ENCODE results near the gene LRRC45.

The LRRC45 gene

DNA sequence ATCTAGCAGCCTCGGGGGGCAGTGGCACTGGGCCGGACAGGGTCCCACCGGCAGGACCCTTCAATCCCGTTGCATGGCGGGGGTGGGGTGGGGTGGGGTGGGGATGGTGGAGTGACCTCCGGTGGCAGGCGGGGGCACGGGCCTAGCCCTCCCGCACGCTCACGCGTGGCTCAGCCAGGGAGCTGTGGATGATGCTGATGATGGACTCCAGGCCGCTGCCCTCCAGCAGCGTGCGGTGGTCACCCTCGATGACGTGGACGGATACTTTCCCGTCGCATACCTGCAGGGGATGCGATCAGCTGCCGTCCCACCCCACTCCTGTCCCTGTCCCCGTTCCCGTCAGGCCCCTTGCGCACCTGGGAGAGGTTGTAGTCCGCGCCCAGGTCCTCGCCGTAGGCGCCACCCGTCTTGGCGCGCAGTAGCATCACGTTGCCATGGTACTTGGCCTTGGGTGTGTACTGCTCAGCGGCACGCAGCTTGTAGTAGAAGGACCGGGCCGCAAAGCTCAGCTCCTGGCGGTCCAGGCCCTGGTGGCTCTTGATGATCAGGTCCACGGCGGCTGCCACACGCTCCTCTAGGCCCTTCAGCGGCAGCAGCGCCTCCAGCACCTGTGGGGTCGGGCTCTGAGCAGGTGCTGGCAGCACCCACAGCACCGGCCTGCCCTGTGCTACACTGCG lies 56.0 kb downstream of the LRRC45 start:
- Histone ChIP-seq H3K9me3 (ENCODE audit: control insufficient read depth, low read length) (no peaks in the 10 kb centered on the region), H3K27ac (no peak overlapping the region), H3K79me2 (no peaks in the 10 kb centered on the region), H2AFZ (no peak overlapping the region), H3K4me3 (ENCODE audit: low read depth, low read length) (no peak overlapping the region), H3K4me1 (no peaks in the 10 kb centered on the region), H3K4me2 (ENCODE audit: low read length) (no peak overlapping the region), H3K9ac (no peak overlapping the region), H3K27me3 (ENCODE audit: control insufficient read depth, insufficient read depth, low read length) (no peaks in the 10 kb centered on the region), H3K36me3 (ENCODE audit: control insufficient read depth, insufficient read depth, low read length) (no peaks in the 10 kb centered on the region)
- no peak for TF ChIP-seq CTCF (IDR thresholded peaks at IDR 0.05)

GRCh38 chr17:82080048-82080788 lies 57.1 kb downstream of the LRRC45 start:
- Histone ChIP-seq H3K9ac (no peak overlapping the region), H3K4me1 (no peaks in the 10 kb centered on the region), H3K4me2 (ENCODE audit: low read length) (no peak overlapping the region), H3K4me3 (ENCODE audit: low read depth, low read length) (no peak overlapping the region), H2AFZ (no peak overlapping the region), H3K36me3 (ENCODE audit: control insufficient read depth, insufficient read depth, low read length) (no peaks in the 10 kb centered on the region), H3K27me3 (ENCODE audit: control insufficient read depth, insufficient read depth, low read length) (no peaks in the 10 kb centered on the region), H3K27ac (no peak overlapping the region), H3K79me2 (no peaks in the 10 kb centered on the region), H3K9me3 (ENCODE audit: control insufficient read depth, low read length) (no peaks in the 10 kb centered on the region)
- TF ChIP-seq CTCF (IDR thresholded peaks at IDR 0.05) = no peak
